Nephron progenitor cell (in vitro differentiated cells): Measurements from ENCODE around the gene ARHGAP45.

Experiments used
- DNase-seq: peaks from one replicate; pipeline ENCODE4 v3.0.0; 2021
- H3K27ac Mint-ChIP-seq: 2 replicates; pipeline ENCODE4 v1.8.0; 2021; ENCODE audit warnings: mild to moderate bottlenecking, moderate library complexity, mixed read lengths
- H3K27me3 Mint-ChIP-seq: 2 replicates; pipeline ENCODE4 v1.8.0; 2021; ENCODE audit warnings: mild to moderate bottlenecking, low read depth, mixed read lengths; ENCODE audit not compliant: poor library complexity
- H3K36me3 Mint-ChIP-seq: 2 replicates; pipeline ENCODE4 v1.8.0; 2021; ENCODE audit warnings: low read depth, mixed read lengths
- H3K4me1 Mint-ChIP-seq: 2 replicates; pipeline ENCODE4 v1.8.0; 2021; ENCODE audit warnings: mixed read lengths
- H3K4me3 Mint-ChIP-seq: 2 replicates; pipeline ENCODE4 v1.8.0; 2021; ENCODE audit warnings: mild to moderate bottlenecking, moderate library complexity, mixed read lengths
- H3K9me3 Mint-ChIP-seq: 2 replicates; pipeline ENCODE4 v1.8.0; 2021; ENCODE audit warnings: mild to moderate bottlenecking, moderate library complexity, mixed read lengths
- TF ChIP-seq, protein P1 (sequence below): fragments of 200-600 bp; sonication (generic); IDR thresholded peaks from 2 replicates; pipeline ENCODE4 v1.5.0; 2021; ENCODE audit warnings: antibody characterized with exemption

ARHGAP45 gene

GRCh38 chr19:1063909-1064660 is 2.9 kb upstream of the ARHGAP45 start:
- TF ChIP-seq, protein P1, sequence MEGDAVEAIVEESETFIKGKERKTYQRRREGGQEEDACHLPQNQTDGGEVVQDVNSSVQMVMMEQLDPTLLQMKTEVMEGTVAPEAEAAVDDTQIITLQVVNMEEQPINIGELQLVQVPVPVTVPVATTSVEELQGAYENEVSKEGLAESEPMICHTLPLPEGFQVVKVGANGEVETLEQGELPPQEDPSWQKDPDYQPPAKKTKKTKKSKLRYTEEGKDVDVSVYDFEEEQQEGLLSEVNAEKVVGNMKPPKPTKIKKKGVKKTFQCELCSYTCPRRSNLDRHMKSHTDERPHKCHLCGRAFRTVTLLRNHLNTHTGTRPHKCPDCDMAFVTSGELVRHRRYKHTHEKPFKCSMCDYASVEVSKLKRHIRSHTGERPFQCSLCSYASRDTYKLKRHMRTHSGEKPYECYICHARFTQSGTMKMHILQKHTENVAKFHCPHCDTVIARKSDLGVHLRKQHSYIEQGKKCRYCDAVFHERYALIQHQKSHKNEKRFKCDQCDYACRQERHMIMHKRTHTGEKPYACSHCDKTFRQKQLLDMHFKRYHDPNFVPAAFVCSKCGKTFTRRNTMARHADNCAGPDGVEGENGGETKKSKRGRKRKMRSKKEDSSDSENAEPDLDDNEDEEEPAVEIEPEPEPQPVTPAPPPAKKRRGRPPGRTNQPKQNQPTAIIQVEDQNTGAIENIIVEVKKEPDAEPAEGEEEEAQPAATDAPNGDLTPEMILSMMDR: no peak
- Mint-ChIP-seq H3K27me3 (peaks cover 57% of the 10 kb centered on the region), H3K9me3 (no peaks in the 10 kb centered on the region), H3K4me3 (peak overlapping the region; percentile 20), H3K36me3 (no peaks in the 10 kb centered on the region), H3K27ac (no peak overlapping the region), H3K4me1 (peaks cover 23% of the 10 kb centered on the region)
- peak; percentile 45 for DNase-seq

DNA sequence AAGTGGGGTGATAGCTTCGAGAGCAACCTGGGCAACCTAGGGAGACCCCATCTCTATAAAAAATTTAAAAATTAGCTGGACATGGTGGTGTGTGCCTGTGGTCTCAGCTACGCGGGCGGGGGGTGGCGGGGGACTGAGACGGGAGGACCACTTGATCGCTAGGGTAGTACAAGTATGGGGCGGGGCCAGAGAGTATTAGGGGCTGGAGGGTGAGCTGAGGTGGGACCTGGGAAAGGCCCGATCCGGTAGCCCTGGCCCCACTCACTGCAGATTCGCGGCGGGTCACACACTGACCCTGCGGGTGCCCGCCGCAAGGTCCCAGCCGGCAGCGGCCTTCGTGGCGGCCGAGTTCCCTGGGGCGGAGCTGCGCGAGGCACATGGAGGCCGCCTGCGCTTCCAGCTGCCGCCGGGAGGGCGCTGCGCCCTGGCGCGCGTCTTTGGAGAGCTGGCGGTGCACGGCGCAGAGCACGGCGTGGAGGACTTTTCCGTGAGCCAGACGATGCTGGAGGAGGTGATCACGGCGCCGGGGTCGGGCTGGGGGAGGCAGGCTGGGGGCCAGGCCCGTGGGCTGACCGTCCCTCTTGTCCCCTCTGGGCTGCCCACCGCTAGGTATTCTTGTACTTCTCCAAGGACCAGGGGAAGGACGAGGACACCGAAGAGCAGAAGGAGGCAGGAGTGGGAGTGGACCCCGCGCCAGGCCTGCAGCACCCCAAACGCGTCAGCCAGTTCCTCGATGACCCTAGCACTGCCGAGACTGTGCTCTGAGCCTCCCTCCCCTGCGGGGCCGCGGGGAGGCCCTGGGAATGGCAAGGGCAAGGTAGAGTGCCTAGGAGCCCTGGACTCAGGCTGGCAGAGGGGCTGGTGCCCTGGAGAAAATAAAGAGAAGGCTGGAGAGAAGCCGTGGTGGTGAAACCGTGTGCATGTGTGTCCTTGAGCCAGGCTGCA is 2.0 kb upstream of the ARHGAP45 start:
- no peaks in the 10 kb centered on the region for H3K9me3 Mint-ChIP-seq
- peak overlapping the region; percentile 20 for H3K4me3 Mint-ChIP-seq
- TF ChIP-seq, protein P1: peak; percentile 84
- H3K4me1 Mint-ChIP-seq: peaks cover 23% of the 10 kb centered on the region
- no peaks in the 10 kb centered on the region for H3K36me3 Mint-ChIP-seq
- DNase-seq: peak; percentile 86
- H3K27ac Mint-ChIP-seq: no peak overlapping the region
- peaks cover 65% of the 10 kb centered on the region for H3K27me3 Mint-ChIP-seq

DNA sequence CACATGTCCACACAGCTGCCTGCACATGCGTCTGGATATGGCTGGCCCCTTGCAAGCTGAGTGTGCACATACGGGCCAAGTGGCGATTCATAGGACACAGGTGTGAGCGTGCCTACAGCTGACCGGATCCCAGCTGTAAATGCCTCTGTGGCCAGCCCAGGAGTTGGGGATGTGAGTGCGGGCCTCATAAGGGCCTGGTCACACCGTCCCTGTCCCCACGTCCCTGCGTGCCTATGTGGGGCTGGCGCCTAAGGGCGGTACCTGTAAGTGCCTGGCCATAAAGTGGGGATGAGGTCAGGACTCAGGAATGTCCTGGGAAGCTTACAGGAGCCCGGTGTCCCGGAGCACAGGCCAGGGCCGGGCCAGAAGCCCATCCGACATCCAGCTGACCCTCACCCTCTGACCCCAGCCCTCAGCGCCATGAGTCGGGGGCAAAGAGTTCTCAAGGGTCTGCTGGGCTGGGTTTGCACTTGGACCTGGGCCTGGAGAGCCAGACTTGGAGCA is 1.3 kb upstream of the ARHGAP45 start:
- Mint-ChIP-seq H3K4me1 (peaks cover 23% of the 10 kb centered on the region), H3K4me3 (no peak overlapping the region), H3K9me3 (no peaks in the 10 kb centered on the region), H3K27ac (no peak overlapping the region), H3K27me3 (peaks cover 73% of the 10 kb centered on the region), H3K36me3 (no peaks in the 10 kb centered on the region)
- TF ChIP-seq, protein P1: no peak
- DNase-seq: no peak

DNA sequence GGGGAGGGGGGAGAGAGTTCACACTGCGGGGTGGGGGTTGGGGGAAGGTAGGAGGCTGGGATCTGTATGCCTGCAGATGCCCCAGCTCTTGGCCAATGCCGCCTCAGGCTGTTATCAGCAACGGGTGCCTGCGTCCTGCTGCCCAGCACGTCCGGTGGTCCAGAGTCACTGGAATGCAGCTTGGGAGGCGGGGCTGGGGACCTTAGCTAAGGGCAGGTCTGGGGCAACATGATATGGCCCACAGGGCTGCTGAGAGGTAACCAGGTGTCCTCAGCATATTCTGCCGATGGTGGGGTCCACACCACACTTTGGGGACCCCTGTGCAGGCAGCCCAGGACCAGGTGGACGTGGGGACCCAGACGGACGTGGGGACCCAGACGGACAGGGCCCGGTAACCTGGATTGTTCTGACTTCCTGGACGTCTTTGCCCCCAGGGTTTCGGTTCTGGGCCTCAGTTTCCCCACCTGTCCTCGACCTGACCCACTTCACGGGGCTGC is 668 bp upstream of the ARHGAP45 start:
- TF ChIP-seq, protein P1: no peak
- peak; percentile 44 for DNase-seq
- H3K4me1 Mint-ChIP-seq: peaks cover 23% of the 10 kb centered on the region
- peaks cover 74% of the 10 kb centered on the region for H3K27me3 Mint-ChIP-seq
- H3K9me3 Mint-ChIP-seq: no peaks in the 10 kb centered on the region
- no peaks in the 10 kb centered on the region for H3K36me3 Mint-ChIP-seq
- no peak overlapping the region for H3K4me3 Mint-ChIP-seq
- H3K27ac Mint-ChIP-seq: no peak overlapping the region

DNA sequence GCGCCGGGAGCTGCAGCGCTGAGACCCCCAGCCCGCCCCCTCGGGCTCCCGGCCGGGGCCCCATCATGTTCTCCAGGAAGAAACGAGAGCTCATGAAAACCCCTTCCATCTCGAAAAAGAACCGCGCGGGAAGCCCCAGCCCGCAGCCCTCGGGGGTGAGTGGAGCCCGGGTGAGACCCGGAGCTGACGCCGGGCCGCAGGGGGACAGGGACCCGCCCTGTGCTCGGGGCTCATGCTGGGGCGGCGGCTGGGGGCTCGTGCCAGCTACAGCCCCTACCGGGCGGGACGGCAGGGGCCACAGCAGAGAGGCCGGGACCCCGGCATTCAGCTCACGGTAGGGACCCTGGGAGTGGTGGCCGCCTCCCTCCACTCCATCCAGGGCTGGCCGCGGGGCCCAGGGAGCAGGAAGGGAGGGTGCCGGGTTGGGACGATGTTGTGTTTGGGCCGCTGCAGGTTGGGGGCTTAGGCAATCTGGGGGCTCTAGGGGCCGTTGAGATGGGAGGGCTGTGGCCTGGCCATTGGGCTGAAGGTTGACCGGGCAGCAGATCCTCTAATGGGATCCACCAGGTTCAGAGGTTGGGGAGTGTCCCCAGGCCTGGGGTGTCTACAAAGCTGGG is 482 bp downstream of the ARHGAP45 start:
- DNase-seq: no peak
- no peaks in the 10 kb centered on the region for H3K36me3 Mint-ChIP-seq
- H3K9me3 Mint-ChIP-seq: no peaks in the 10 kb centered on the region
- peaks cover 27% of the 10 kb centered on the region for H3K4me1 Mint-ChIP-seq
- peak overlapping the region; percentile 62 for H3K4me3 Mint-ChIP-seq
- H3K27ac Mint-ChIP-seq: no peak overlapping the region
- peaks cover 83% of the 10 kb centered on the region for H3K27me3 Mint-ChIP-seq
- TF ChIP-seq, protein P1: no peak
